GM12801 (cell line): ENCODE data around the gene LAMTOR2.

Experiments
- CTCF ChIP-seq: IDR thresholded peaks from one replicate; pipeline ENCODE4 v1.5.1; 2011; ENCODE audit warnings: control low read depth; ENCODE audit not compliant: insufficient read length; ENCODE audit errors: extremely low read depth

LAMTOR2 gene

GRCh38 chr1:156079762-156080161 is 25.2 kb downstream of the LAMTOR2 start:
- no peak for TF ChIP-seq CTCF

DNA sequence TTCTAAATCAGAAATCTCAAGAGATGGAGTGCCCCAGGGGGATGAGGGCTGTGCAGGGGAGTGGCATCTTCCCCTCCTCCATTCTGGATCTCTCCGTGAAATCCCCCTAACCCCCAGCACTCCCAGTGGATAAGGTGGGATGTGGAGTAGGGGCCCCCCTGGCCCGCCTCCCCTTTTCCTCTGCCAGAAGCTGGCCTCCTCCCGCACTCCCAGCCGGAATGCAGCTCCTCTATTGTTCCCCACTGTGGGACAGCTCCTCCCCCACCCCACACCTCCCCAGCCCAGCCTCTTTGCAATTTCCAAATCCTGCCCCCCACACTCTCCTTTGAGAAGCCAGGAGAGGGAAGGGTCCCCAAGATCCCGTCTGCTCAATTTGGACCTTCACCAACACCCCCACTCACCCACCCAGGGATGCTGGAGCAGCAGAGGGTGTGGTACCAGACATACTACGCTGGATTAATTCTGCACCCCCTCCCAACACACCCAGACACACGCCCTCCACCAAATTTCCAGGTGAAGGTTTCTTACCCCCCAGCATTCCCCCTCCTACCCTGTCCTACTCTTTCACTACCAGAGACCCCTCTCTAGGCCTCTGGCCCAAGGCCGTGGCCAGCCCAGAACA is 25.8 kb downstream of the LAMTOR2 start:
- no peak for TF ChIP-seq CTCF

DNA sequence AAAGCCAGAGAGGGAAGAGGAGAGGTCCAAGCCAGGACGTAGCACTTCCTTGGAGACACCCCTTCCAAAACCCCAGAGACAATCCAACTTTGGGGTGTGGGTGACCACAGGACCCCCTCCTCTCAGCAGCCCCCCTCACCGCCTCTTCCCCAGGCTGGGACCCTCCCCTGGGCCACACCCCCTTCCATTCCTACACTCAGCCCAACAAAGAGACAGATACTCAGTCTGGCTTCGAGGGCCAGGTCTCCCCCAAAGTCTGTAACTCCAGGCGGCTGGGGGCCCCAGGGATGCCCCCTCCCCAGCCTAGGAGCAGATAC is 26.2 kb downstream of the LAMTOR2 start:
- TF ChIP-seq CTCF = no peak

GRCh38 chr1:156081180-156081916 is 26.8 kb downstream of the LAMTOR2 start:
- no peak for TF ChIP-seq CTCF

DNA sequence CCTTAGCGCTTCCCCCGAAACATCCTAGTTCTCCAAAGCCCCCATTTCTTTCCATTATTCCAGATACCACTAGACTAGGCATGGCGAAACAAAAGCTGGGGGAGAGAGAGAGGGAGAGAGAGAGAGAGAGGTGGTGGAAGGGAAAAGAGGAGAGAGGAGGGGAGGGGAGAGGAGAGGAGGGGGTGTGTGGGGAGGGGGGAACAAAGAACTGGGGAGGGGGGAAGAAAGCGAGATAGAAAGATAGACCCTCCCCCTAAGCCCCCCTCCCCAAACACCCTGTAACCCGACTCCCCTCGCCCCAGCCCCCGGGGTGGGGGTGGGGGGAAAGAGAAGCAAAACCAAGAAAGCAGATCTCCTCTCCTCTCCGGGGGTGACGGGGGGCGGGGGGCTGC is 27.3 kb downstream of the LAMTOR2 start:
- no peak for TF ChIP-seq CTCF

DNA sequence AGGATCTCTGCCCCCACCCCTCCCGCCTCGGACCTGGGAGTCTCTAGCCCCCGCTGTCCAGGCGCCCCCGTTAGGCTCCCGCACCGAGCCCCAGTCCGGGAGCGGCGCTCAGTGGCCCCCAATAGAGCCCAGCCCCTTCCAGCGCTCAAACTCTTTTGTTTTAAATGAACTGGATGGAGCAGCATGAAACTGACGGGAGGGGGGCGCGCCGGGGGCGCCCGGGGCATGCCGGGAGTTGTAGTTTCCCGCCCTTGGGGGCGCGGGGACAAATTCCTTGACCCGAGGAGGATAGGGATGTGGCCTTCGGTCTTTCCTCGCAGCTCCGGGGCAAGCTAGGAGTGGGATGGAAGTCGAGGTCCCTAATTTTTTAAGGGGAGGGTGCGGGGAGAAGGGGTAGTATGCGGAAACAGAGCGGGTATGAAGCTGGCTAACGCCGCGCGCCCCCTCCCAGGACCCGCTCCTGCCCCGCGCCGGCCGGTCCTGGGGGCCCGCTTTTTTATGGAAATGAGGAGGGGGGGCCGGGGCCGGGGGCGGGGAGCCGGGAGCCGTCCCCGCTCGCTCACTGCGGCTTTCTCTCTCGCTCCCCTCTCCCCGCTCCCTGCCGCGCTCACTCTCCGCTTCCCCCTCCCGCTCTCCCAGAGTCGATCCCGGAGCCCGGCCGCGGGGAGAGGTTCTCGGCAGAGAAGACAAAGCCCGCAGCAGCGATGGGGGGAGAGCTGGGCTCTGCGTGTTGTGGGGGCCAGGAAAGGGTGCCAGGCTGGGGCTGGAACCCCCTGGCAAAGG is 27.9 kb downstream of the LAMTOR2 start, which contains the start of gene MEX3A:
Gene MEX3A, minus strand, starts transcription at position 157 of the 783 bp plus-strand sequence. CDS start 467 bp downstream, outside the sequence.
- no peak for TF ChIP-seq CTCF
